ENCODE results near the gene RGS9BP. TPM values are rescaled to one million over a fixed set of nuclear protein-coding genes. Genes with fewer than 3 reads are reported as not detected.

Gene RGS9BP
- polyA plus RNA-seq, 3 donors, result 0.03 to 0.22 (median 0.03) TPM

Other genes starting within 250 kb of the RGS9BP start
- 100 to 1,000 TPM in 1 of 3 donors, 10 to 100 TPM in 2; 80.4 to 121 (median 95.3) TPM for gene PDCD5, start 94.7 kb upstream of the RGS9BP start, polyA plus RNA-seq
- 10 to 100 TPM in 1 of 3 donors, 1 to 10 TPM in 2; 5.7 to 16.8 (median 9.5) TPM for gene ANKRD27, start 668 bp upstream of the RGS9BP start, polyA plus RNA-seq
- gene NUDT19, start 16.0 kb downstream of the RGS9BP start, polyA plus RNA-seq, result 1 to 10 TPM; 2.9 to 6.3 (median 4.3) TPM
- gene TDRD12, start 43.9 kb downstream of the RGS9BP start, polyA plus RNA-seq, result under 1 TPM; 0.02 to 0.22 (median 0.19) TPM
- 1 to 10 TPM in 1 of 3 donors, under 1 TPM in 2; 0.15 to 1.2 (median 0.16) TPM for gene SLC7A9, start 193.9 kb downstream of the RGS9BP start, polyA plus RNA-seq